ENCODE data around the gene SMARCD1.

SMARCD1 gene

DNA sequence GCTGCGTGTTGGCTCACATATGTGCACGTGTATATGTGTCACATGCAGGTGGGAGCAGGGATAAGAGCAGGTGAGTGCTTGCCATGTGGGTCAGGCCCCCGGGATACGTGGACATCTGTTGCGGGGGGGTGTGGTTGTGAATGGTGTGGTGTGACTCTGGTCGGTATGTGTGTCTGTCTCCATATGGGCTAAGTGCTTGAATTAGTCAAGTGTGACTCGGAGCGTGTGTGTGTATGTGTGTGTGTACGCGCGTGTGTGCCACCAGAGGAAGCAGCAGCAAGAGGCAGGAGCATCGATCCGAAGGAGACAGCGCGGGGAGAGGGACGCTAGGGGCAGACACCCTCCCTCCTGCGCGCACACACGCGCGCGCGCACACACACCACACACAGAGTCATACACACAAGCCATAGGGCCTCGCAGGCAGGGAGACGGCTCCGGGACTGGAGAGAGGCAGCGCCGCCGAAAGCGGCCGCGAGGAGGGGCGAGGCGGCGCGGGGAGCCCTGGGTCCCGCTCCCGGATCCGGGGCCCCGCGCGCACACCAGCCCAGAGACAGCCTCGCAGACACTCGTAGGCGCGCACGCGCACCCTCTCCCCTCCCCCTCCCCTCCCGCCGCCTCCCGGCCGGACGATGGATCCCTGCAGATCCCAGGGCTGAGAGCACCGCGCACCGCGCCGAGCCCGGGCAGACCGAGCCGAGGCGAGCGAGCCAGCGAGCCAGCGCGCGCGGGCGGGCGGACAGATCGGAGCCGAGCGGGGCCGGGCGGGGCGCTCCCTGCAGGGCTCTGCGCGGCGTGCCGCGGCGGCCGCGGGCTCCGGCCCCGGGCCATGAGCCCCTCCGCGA is 27.9 kb upstream of the SMARCD1 start, which contains the start of gene ASIC1:
ASIC1 (plus strand) TSS at position 597 of the 842 bp plus-strand sequence. CDS start 1,171 bp downstream, outside the sequence.
- peak; percentile 5 to 42 (median 34) for DNase-seq (ENCODE audit: low read depth in 3 of 3)

DNA sequence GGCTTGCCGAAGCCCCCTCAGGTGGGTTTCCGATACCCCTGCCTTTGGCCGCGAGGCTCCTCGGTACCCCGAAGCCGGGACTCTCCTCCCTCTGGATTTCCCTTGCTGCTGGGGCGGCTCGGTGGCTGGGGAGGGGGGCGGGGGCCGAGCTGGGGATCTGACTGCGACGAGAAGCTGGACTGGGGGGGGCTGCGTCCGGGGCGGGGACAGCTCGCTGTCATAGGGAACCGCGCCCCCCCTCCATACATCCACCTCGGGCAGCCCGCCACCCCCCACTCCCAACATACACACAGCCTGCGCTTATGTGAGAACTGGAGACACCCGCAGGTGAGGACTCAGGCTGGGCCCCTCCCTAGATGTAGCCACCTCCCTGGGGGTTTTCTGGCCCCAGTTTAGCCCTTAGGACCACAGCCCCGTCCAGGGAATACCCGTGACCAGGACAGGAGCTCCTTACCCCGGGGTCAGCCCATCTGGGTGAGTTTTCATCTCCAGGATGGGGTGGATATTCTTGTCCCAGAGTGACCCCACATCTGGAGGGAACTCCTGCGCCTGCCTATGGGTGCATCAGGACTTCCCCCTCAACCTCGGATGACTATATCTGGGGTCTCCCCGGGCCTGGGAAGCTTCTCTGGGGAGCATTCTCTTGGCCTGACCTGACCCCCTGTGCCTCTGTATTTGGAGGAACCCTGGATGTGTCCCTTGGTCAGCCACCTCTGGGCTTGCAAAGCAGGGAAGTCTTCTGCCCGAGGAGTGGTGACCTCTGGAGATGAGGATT is 27.1 kb upstream of the SMARCD1 start:
- DNase-seq (ENCODE audit: low read depth in 3 of 3): no peak

DNA sequence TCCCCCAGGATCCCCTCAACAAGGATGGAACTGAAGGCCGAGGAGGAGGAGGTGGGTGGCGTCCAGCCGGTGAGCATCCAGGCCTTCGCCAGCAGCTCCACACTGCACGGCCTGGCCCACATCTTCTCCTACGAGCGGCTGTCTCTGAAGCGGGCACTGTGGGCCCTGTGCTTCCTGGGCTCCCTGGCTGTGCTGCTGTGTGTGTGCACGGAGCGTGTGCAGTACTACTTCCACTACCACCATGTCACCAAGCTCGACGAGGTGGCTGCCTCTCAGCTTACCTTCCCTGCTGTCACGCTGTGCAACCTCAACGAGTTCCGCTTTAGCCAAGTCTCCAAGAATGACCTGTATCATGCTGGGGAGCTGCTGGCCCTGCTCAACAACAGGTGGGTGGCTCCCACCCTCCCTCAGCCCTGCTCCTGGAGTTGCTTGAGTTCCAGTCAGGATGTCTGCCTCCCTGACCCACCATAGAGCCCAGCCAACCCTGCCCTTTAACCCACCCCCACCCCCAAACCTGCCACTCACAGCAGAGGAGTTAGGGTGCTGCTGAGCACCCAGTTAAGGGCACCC is 26.3 kb upstream of the SMARCD1 start:
- DNase-seq (ENCODE audit: low read depth in 3 of 3): no peak

DNA sequence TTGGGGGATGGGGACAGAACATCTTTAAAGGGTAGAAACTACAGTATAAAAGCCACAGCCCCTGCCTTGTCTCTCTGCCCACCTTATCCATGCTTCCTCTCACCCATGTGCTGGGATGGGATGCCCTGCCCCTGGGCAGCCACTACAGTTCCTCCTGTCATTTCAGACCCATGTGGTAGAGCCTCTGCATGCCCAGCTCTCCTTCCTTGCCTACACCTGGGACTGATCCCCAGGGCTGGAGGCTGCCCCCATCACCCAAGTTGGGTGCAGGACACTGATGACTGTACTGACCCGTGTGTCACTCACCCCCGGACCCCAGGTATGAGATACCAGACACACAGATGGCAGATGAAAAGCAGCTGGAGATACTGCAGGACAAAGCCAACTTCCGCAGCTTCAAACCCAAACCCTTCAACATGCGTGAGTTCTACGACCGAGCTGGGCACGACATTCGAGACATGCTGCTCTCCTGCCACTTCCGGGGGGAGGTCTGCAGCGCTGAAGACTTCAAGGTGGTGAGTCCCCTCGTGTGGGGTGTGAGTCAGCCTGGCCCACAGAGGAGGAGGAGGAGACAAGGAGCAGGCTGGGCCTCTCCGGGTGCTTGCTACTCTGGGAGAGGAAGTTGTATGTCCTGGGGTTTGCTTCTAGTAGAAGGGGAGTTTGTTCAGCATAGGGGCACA is 25.6 kb upstream of the SMARCD1 start:
- DNase-seq (ENCODE audit: low read depth in 3 of 3): peak in 2 of 3 experiments; percentile 13 to 36

DNA sequence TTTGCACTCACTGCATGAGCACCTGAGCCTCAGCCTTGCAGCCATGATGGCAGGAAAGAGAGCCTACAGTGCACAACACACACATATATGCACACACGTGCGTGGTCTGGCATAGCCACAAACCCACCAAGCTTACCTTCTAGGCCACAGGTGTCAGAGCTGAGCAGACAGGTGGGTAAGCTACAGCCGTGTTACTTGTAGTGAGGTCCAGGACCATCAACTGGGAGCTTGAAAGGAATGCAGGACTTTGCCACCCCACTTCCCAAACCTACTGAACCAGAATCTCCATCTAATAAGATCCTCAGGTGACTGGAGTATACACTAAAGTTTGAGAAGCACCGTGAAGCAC is 25.0 kb upstream of the SMARCD1 start:
- DNase-seq (ENCODE audit: low read depth in 3 of 3): no peak

DNA sequence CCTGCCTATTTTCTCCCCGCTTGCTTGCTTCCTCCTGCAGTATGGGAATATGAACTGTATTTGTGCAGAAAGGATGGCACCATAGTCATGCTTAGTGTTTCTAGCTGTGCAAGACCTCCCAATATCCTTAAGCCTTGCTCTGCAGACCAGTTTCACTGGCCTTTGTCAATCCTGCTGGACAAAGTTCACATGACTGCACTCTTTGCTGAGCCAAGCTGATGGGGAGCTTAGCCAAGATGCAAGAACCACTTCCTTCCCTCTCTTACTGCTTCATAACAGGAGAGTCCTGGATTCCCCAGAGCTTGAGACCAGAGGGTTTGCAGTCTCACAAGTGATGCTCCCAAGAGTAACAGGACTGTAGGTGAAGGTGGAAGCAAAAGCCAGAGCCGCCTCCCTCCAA is 24.0 kb upstream of the SMARCD1 start:
- DNase-seq (ENCODE audit: low read depth in 3 of 3): no peak

DNA sequence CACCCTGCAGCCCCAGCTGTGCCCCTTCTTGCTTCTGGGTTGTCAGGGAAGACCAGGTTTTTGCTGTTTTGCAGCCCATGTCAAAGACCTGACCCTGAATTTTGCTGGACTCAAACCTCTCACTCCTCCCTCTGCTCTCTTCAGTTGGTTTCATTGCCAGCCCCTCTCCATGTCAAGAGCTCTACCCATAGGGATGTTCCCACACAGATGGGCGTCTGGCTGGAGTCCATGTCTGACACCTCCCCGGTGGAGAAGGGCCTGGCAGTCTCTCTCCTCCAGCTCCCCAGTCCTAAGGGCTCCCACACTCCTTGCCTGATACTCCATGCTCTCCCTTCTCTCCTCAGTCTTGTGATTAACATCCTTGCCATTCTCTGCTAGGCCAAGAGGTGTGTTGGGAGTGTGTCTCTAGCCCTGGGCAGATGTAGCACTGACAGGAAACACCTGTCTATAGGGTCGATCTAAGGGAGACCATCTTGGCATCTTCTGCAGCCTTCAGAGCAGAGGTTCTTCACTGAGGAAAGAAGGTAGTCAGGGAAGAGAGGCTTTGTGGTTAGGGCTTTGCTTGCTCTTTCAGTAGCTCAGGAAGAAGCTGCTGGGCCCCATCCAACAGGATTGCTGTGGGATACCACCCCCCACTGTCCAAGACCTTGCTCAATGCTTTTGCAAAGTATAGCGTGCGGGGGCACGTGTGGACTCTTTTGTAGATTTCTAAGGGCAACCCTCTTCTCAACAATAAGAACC is 23.0 kb upstream of the SMARCD1 start:
- no peak for DNase-seq (ENCODE audit: low read depth in 3 of 3)

DNA sequence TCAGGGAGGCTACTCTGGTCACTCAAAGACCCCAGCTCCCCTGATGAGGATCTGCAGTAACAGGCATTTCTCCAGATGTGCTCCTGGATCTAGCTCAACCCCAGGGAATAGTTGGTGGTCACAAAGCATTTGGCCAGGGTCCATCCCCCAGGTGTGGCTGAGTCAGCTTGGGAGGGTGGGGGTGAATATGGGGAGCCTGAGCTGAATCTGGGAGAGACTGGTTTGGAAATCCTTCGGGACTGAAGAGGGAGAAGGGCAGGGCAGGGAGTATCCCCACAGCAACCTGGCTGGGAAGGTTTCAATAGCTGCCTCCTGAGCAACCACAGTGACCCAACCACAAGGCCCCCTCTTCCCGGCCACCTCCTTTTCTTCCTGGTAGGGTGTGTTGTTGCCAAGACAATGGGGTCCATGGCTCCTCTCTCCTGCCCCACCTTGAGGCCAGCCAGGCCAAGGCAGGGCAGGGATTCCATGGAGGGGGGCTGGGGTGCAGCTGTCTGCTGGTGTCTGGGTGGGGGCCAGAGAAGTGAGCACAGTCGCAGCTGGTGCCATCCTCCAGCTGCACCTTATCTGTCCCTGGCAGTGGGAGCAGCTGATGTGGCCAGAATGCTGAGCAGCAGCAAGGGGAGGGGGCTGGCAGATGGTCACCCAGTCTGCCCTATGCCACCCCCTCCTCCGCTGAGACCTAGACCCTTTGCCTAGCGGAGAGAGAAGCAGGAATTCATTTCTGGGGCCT is 22.2 kb upstream of the SMARCD1 start:
- no peak for DNase-seq (ENCODE audit: low read depth in 3 of 3)

DNA sequence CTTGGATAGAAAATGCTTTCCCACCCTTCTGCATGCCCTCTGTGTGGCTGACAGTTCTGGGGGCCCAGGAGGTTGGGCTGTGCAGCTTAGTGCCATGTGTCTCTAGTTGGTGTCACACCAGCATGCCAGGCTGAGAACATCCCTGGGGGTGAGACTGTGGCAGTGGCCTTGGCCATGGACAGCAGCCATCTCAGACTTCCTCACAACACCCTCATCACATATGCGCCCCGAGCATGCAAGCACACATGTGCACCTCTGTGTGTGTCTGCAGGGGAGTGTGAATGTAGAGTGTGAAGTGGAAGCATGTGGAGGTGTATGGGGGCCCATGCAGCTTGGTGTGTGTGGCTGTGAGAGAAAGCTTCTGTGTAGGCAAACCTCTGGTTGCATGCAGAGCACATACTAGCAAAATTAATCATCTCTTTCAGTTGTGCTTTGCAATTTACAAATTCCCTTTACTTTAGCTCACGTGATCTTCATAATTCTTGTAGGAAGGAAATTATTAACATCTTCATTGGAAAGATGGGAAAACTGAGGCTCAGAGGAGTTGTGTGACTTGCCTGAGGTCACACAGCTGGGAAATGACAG is 19.3 kb upstream of the SMARCD1 start:
- DNase-seq (ENCODE audit: low read depth in 3 of 3): no peak

DNA sequence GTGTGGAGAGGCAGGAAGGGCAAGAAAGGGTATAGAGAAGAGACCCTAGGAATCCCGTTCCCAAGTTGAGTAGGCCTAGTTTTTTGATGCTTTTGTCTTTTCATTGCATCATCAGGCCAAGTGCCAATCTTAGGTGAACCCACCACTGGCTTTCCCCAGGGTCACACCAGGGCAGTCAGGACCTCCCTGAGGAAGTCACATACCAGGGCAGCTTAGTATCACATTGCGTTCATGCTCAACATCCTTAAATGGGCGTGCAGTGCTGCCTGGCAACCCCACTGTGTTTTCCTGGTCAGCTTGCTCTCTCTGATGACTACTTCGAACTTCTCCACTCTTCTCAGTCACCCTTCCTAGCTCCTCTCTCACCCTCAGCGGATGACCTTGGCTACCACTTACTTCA is 18.7 kb upstream of the SMARCD1 start:
- no peak for DNase-seq (ENCODE audit: low read depth in 3 of 3)

DNA sequence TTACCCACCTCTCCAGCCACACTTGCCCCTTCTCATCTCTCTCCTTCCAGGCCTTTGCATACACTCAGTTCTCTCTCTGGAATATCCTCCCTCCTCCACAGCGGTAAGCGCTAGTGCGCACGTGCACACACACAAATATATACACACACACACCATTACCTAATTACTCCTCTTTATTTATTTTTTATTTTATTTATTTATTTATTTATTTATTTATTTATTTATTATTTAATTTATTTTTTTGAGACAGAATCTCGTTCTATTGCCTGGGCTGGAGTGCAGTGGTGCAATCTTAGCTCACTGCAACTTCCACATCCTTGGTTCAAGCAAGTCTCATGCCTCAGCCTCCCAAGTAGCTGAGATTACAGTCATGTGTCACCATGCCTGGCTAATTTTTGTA is 16.1 kb upstream of the SMARCD1 start:
- no peak for DNase-seq (ENCODE audit: low read depth in 3 of 3)

DNA sequence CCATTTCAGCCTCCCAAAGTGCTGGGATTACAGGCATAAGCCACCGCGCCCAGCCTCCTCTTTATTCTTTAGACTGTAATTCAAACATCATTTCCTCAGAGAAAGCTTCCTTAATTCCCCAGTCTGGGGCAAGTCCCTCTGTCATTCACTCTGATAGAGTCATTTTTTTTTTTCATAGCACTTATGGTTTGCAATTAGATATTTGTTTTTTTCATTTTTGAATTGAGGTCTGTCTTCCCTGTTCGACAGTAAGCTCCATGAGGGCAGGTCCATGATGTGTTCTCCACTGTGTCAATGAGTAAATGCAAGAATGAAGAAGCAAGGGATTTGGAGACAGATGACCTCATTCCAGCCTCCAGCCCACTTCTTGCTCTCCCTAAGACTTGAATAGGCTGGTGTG is 15.6 kb upstream of the SMARCD1 start:
- DNase-seq (ENCODE audit: low read depth in 3 of 3): no peak

DNA sequence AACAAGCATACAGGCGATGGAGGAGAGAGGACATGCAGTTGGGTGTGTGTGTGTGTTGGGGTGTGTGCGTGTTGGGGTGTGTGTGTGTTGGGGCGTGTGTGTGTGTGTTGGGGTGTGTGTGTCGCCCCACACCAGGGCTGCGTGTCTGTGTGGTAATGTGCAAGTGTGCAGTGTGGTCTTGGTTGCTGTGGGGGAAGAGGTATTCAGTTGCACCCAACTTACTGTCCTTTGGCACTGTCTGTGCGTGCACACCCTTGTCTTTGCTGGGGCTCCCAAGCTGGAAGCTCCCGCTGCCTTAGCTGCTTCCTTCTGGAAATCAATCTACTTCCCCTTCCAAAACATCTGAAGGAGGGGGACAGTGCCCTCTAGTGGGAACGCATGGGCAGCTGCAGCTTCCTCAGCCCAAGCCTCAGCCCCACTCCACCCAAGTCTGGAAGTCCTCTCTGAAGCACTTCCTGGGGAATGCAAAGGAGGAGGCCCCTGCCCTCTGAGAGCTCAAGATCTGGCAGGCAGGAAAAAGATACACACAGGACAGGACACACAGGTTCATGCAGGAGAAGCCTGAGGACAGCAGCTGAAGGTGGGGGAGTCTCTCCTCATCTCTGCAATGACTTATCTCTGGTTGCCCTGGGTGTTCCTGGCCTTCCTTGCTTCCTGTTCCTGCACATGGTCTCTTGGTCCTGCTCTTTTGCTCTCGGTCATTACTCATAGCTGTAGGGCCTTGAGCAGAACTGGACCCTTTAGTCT is 14.7 kb upstream of the SMARCD1 start:
- DNase-seq (ENCODE audit: low read depth in 3 of 3): peak; percentile 29 to 41 (median 40)

DNA sequence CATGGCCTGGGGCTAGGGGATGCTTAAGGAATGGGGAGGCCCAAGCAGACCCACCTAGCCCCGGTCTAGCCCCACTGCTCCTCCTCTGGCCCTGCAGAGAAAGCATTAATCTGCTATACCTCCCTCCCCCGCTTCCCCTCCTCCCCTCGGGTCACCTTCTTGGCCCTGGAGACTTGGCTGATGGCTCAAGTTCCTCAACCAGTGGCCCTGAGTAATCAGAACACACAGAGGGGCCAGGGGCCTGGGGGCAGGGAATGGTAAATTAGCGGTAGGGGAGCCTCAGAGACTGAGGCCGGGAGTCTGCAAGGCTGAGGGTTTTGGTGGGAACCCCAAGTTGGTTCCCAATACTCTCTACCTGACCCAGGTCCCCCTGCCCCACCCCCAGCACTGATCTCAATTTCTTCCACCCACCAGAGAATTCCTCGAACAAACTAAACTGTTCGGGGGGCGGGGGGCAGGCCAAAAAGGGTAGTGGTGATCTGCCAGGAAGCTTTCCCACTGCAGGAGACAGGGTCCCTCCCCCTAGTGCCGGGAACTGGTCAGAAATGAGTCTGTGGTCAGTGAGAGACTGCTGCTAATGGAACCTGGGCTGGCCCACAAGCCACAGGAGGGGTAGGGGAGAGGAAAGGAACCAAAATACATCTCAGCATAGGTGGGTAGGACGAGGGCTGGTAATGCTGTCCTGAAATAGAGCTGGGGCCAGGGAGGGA is 12.8 kb upstream of the SMARCD1 start:
- no peak for DNase-seq (ENCODE audit: low read depth in 3 of 3)

DNA sequence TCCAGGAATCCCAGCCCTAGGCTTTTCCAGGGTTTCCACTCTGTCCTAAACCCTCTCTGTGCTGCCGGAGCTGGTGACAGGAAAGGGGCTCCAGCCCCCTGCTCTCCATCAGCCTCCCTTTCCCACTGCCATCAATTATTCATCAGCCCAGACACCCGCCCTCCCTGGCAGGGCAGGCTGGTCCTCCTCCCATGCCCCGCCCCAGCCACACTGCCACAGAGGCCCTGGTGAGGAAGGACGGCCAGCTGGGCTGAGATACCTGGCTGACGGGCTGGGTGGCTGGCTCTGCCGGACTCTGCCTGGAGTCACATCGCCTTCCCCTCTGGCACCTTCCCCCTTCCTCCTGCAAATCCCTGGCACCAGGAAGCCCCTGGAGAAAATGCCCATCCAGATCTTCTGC is 11.9 kb upstream of the SMARCD1 start:
- no peak for DNase-seq (ENCODE audit: low read depth in 3 of 3)

DNA sequence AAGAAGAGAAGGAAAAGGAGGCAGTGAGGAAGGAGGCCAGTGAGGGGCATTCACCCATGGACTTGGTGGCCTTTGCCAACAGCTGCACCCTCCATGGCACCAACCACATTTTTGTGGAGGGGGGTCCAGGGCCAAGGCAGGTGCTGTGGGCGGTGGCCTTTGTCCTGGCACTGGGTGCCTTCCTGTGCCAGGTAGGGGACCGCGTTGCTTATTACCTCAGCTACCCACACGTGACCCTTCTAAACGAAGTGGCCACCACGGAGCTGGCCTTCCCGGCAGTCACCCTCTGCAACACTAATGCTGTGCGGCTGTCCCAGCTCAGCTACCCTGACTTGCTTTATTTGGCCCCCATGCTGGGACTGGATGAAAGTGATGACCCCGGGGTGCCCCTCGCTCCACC is 11.4 kb upstream of the SMARCD1 start:
- DNase-seq (ENCODE audit: low read depth in 3 of 3): no peak

DNA sequence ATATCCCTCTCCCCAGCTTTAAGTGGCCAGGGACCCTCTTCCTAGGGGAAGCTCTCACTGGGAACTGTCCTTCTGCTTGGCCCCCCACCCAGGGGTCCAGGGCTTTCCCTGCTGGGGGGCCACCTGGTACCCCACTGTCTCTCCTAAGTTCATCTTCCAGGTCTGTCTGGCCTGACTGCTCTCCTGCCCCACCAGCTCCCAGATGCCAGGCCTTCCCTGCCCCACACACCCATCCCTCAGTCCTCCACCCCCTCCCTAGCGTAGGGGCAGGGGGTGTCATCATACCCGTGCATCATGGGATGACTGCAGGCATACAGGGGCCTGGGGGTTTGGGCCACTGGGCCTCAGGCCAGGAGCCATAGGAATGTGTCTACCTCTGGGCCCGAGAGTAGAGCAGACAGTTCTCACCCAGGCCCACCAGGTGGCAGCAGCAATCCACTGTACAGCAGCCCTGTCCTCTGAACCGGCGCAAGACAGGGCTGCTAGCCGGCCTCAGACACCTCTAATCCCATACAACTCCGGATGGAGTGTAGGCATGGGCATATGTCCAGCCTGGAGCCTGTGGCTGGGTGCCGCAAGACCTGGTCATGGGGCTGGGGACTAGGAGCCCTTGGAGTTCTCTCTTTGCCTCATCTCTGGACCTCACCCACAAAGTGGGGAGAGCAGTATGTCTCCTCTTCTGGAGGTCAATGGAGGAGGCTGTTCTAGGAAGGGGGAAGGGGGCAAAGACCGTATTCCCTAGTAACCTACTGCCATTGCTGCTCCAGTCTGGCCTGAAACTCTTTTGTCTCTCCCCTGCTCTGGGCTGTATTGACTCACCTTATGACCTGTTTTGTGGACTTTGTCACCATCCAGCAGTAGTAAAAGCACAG is 10.0 kb upstream of the SMARCD1 start:
- DNase-seq (ENCODE audit: low read depth in 3 of 3): peak; percentile 67 to 72 (median 71)

DNA sequence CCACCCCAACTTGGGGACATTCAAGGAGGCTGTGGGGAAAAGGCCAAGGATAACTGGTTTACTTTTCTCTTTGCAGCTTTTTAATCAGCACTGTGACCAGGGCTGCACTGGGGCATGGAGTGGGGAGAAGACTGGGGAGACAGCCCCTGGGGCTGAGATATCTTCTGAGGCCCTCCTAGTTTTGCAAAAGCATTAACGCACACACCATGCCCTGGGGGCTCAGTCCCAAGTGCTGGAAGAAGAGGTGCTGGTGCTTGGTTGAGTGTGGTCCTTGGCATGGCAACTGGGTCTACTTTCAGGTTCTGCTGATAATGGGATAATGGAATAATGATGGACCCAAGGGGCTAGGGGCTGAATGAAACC is 9.4 kb upstream of the SMARCD1 start:
- no peak for DNase-seq (ENCODE audit: low read depth in 3 of 3)
